DMS 273 treated with DMSO at 0.1 percent for 48 hours (cell line): ENCODE results near the gene UBAC1.

ENCODE experiments used
- DNase-seq: peaks from one replicate; lab custom pipeline; 2025; lab: John Stamatoyannopoulos, UW

UBAC1 gene

DNA sequence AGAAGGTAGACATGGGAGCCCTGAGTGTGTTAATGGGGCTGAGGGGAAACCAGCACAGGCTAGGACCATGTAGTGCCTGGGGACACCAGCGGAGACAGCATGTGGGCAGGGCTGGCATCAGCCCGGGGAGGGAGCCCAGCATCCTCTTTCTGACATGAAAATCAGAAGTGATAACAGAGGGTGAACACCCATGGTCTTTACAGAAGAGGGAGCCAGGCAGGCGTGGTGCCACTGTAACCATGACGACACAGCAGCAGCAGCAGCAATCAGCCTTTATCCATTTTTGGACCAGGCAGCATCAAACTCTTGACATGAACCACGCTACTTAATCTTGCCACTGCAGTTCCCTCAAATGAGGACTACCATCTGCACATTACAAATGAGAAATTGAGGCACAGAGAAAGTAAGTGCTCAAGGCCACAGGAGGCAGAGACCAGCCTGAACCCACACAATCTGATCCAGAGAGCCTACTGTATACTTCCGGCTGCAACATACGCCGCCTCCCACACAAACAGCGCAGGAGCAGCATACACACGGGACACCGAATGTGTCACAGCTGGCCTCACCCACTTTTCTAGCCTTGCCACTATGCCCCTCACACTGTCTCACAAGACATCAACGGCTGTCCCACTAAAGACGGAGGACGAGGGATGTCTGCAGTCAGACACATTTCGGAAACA lies 77.6 kb downstream of the UBAC1 start:
- no peak for DNase-seq
